ENCODE measurements around the gene C1RL. TPM values are rescaled to one million over a fixed set of nuclear protein-coding genes. Genes with fewer than 3 reads are reported as not detected.

C1RL gene
- total RNA-seq, 2 experiments from 2014 or later, result 12.2 to 14.1 TPM

DNA sequence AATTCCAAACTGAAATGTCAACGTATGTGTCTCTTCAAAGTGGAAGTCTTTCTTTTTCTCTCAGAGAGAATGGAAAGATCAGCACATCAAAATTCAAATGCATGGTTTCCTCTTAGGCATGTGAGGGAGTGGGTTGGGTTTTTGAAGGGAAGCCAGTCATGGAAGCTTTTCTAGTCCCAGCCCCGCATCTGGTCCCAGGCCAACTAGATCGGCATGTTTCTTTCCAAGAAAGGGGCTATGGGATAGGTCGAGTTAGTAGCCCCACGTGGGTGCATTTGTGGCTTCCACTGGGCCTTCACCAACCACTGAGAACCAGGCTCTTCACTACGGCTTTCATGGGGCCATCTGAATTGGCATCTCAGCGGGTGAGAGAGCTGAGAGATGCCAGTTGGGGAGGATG lies 41.9 kb downstream of the C1RL start:
- Histone ChIP-seq H3K36me3 (ENCODE audit: insufficient read depth, low read length) (no peaks in the 10 kb centered on the region), H3K4me1 (ENCODE audit: insufficient read depth, low read length) (no peaks in the 10 kb centered on the region), H3K4me3 (ENCODE audit: low read length) (no peak overlapping the region), H3K9me3 (ENCODE audit: control insufficient read depth in 1 of 2, insufficient read depth in 1 of 2, low read length in 2 of 2) (no peaks in the 10 kb centered on the region), H3K27ac (ENCODE audit: low read depth in 1 of 2, low read length in 2 of 2) (no peak overlapping the region), H3K27me3 (ENCODE audit: control insufficient read depth in 1 of 2, insufficient read depth in 2 of 2, low read length in 2 of 2) (no peaks in the 10 kb centered on the region)
- intact Hi-C loops (cut with DNase I, micrococcal nuclease), result no loop called here
- ATAC-seq (ENCODE audit: poor library complexity), result no peak
- Mint-ChIP-seq H3K4me3 (no peak overlapping the region), H3K4me1 (ENCODE audit: low read depth) (no peaks in the 10 kb centered on the region), H3K27me3 (peaks cover 8% of the 10 kb centered on the region), H3K36me3 (ENCODE audit: low read depth) (no peaks in the 10 kb centered on the region), H3K9me3 (no peaks in the 10 kb centered on the region), H3K27ac (no peak overlapping the region)
- TF ChIP-seq, protein P1, sequence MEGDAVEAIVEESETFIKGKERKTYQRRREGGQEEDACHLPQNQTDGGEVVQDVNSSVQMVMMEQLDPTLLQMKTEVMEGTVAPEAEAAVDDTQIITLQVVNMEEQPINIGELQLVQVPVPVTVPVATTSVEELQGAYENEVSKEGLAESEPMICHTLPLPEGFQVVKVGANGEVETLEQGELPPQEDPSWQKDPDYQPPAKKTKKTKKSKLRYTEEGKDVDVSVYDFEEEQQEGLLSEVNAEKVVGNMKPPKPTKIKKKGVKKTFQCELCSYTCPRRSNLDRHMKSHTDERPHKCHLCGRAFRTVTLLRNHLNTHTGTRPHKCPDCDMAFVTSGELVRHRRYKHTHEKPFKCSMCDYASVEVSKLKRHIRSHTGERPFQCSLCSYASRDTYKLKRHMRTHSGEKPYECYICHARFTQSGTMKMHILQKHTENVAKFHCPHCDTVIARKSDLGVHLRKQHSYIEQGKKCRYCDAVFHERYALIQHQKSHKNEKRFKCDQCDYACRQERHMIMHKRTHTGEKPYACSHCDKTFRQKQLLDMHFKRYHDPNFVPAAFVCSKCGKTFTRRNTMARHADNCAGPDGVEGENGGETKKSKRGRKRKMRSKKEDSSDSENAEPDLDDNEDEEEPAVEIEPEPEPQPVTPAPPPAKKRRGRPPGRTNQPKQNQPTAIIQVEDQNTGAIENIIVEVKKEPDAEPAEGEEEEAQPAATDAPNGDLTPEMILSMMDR (IDR thresholded peaks at IDR 0.05), result no peak
- ChIA-PET CTCF (no interaction called here), POLR2A (no interaction called here)
- DNase-seq, result no peak

DNA sequence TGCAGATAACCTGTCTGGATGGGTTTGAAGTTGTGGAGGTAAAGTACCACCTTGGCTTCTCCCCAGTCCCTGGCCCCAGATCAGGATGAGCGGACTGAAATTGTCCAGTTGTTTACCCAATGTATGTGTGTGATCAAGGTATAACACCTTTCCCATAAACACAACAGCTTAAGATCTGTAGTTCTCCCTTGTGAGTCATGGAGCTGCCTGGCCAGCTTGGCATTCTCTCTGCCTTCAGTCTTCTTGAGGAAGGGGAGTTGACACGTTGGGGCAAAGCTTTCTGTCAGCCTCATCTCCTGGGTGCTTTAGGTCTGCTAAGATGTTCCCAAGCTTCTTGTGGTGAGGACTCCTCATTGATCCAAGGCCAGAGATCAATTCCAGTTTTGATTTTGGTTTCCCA lies 42.4 kb downstream of the C1RL start:
- TF ChIP-seq, protein P1 (IDR thresholded peaks at IDR 0.05), result no peak
- H3K4me1 Mint-ChIP-seq (ENCODE audit: low read depth), result no peaks in the 10 kb centered on the region
- CTCF ChIA-PET, result no interaction called here

DNA sequence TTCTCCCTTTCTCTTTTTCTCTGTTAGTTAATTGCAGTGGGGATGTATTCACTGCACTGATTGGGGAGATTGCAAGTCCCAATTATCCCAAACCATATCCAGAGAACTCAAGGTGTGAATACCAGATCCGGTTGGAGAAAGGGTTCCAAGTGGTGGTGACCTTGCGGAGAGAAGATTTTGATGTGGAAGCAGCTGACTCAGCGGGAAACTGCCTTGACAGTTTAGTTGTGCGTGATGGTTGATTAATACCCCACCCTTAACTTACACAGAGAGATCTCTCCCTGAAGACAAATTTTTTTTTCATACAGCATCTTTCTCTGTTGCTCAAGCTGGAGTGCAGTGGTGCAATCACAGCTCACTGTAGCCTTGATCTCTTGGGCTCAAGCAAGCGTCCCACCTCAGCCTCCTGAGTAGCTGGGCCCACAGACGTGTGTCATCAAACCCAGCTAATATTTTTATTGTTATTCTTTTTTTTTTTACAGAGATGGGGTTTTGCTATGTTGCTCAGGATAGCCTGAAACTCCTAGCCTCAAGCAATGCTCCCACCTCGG lies 43.9 kb downstream of the C1RL start:
- TF ChIP-seq, protein P1 (IDR thresholded peaks at IDR 0.05), result no peak
- ATAC-seq (ENCODE audit: poor library complexity), result no peak
- DNase-seq, result no peak
- no peak overlapping the region for H3K4me3 Mint-ChIP-seq
- no peaks in the 10 kb centered on the region for H3K4me1 Mint-ChIP-seq (ENCODE audit: low read depth)
- no peaks in the 10 kb centered on the region for H3K36me3 Mint-ChIP-seq (ENCODE audit: low read depth)
- intact Hi-C loops (cut with DNase I, micrococcal nuclease), result no loop called here
- H3K27ac Mint-ChIP-seq, result no peak overlapping the region
- no peak overlapping the region for H3K4me3 ChIP-seq (ENCODE audit: low read length)
- ChIA-PET POLR2A (interaction anchor here (0.6 kb wide), 1 partner anchor 21 kb away, joined by 3 read pairs; no protein-coding TSS in a partner anchor), CTCF (interaction anchor here (0.6 to 1.1 kb wide), 2 partner anchors 30 to 93 kb away, joined by 3 to 4 read pairs; no protein-coding TSS in a partner anchor)
- H3K36me3 ChIP-seq (ENCODE audit: insufficient read depth, low read length), result no peaks in the 10 kb centered on the region
- peaks cover 14% of the 10 kb centered on the region for H3K27me3 Mint-ChIP-seq
- H3K9me3 ChIP-seq (ENCODE audit: control insufficient read depth in 1 of 2, insufficient read depth in 1 of 2, low read length in 2 of 2), result no peaks in the 10 kb centered on the region
- no peak overlapping the region for H3K27ac ChIP-seq (ENCODE audit: low read depth in 1 of 2, low read length in 2 of 2)
- no peaks in the 10 kb centered on the region for H3K9me3 Mint-ChIP-seq
- no peaks in the 10 kb centered on the region for H3K4me1 ChIP-seq (ENCODE audit: insufficient read depth, low read length)
- H3K27me3 ChIP-seq (ENCODE audit: control insufficient read depth in 1 of 2, insufficient read depth in 2 of 2, low read length in 2 of 2), result peaks cover 7 to 8% of the 10 kb centered on the region in 2 experiments

More for the DNA sequence above, 42.4 kb downstream of the C1RL start:
- no peaks in the 10 kb centered on the region for H3K36me3 ChIP-seq (ENCODE audit: insufficient read depth, low read length)
- H3K27ac ChIP-seq (ENCODE audit: low read depth in 1 of 2, low read length in 2 of 2), result no peak overlapping the region
- intact Hi-C loops (cut with DNase I, micrococcal nuclease), result no loop called here
- no peak overlapping the region for H3K4me3 Mint-ChIP-seq
- H3K36me3 Mint-ChIP-seq (ENCODE audit: low read depth), result no peaks in the 10 kb centered on the region
- H3K4me1 ChIP-seq (ENCODE audit: insufficient read depth, low read length), result no peaks in the 10 kb centered on the region
- no peak for DNase-seq
- no peak overlapping the region for H3K4me3 ChIP-seq (ENCODE audit: low read length)
- H3K9me3 Mint-ChIP-seq, result no peaks in the 10 kb centered on the region
- no peak for ATAC-seq (ENCODE audit: poor library complexity)
- peaks cover 8% of the 10 kb centered on the region for H3K27me3 Mint-ChIP-seq
- H3K9me3 ChIP-seq (ENCODE audit: control insufficient read depth in 1 of 2, insufficient read depth in 1 of 2, low read length in 2 of 2), result no peaks in the 10 kb centered on the region
- POLR2A ChIA-PET, result no interaction called here
- no peaks in the 10 kb centered on the region for H3K27me3 ChIP-seq (ENCODE audit: control insufficient read depth in 1 of 2, insufficient read depth in 2 of 2, low read length in 2 of 2)
- no peak overlapping the region for H3K27ac Mint-ChIP-seq
